Testis (tissue), 2 donors: Measurements from ENCODE around the gene ZMIZ1.

Experiments
- POLR2A ChIP-seq: fragments of 450-650 bp; IDR thresholded peaks from one replicate; pipeline ENCODE4 v1.6.1; 2017; ENCODE audit warnings: antibody characterized with exemption, mild to moderate bottlenecking, moderate library complexity
- TF ChIP-seq, protein P1 (sequence below), 3 experiments: fragments of 450-650 bp in 2 of 3; fragments of 200-600 bp in 1 of 3; sonication (generic) in 1 of 3; IDR thresholded peaks; one replicate each; pipeline ENCODE4 v1.5.1; 2016 to 2019; ENCODE audit warnings: antibody characterized with exemption in 3 of 3, mild to moderate bottlenecking in 2 of 3, moderate library complexity in 1 of 3

DNA sequence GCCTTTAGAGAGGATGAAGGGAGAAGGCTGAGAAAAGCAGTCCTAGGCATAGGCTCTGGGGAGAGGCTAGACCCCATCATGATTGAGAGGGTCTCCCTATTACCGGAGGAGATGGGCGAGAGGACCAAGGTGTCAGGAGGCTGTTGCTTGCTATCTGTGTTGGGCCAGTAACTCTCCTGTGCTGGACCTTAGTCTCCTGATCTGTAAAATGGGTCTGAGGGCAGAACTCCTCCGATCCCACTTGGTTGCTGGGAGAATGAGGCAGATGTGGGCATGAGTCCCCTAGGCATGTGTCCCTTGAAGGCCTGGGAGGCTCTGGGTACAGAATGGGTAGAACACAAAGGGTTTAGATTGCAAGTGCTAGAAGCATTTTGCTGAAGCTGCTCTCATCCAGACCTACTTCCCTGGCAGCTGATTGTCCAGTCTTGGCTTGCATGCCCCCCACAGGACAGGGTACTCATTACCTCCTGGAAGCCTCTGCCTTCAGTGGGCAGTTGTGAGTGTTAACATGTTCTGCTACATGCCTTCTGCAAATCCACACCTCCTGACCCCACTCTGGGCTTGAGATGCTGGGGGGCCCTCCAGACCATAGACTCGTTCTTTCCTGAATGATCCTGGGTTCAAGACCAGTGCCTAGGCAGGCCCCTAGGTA, 4.4 kb downstream of the ZMIZ1 start:
- TF ChIP-seq, protein P1, sequence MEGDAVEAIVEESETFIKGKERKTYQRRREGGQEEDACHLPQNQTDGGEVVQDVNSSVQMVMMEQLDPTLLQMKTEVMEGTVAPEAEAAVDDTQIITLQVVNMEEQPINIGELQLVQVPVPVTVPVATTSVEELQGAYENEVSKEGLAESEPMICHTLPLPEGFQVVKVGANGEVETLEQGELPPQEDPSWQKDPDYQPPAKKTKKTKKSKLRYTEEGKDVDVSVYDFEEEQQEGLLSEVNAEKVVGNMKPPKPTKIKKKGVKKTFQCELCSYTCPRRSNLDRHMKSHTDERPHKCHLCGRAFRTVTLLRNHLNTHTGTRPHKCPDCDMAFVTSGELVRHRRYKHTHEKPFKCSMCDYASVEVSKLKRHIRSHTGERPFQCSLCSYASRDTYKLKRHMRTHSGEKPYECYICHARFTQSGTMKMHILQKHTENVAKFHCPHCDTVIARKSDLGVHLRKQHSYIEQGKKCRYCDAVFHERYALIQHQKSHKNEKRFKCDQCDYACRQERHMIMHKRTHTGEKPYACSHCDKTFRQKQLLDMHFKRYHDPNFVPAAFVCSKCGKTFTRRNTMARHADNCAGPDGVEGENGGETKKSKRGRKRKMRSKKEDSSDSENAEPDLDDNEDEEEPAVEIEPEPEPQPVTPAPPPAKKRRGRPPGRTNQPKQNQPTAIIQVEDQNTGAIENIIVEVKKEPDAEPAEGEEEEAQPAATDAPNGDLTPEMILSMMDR (IDR thresholded peaks at IDR 0.05) = no peak
- TF ChIP-seq POLR2A = no peak
